Peyer's patch (tissue), 4 donors: ENCODE data around the gene SERPINB1. TPM values are rescaled to one million over a fixed set of nuclear protein-coding genes. Genes with fewer than 3 reads are reported as not detected.
"Not testable (repeated sequence)": the region's sequence is repeated elsewhere in the genome, so short reads cannot be mapped to it uniquely, and the experiment has no call there.

Experiments used
- DNase-seq, 3 donors: peaks; one replicate each; pipeline ENCODE4 v3.0.0-alpha.2; 2017 to 2019
- H3K27ac ChIP-seq, 4 donors: fragments of 200-600 bp; sonication (generic); one replicate each; pipeline ENCODE4 v1.5.1; 2016 to 2019
- H3K27me3 ChIP-seq, 2 donors: fragments of 200-600 bp; sonication (generic); one replicate each; pipeline ENCODE4 v1.5.1; 2019
- H3K36me3 ChIP-seq, 3 donors: fragments of 200-600 bp; sonication (generic); one replicate each; pipeline ENCODE4 v1.5.1; 2016 to 2019
- H3K4me1 ChIP-seq, 4 donors: fragments of 200-600 bp; sonication (generic); one replicate each; pipeline ENCODE4 v1.5.1; 2016 to 2019
- H3K4me3 ChIP-seq, 4 donors: fragments of 200-600 bp; sonication (generic); 1 replicate in 3 of 4; 2 replicates in 1 of 4; pipeline ENCODE4 v1.5.1; 2016 to 2019; ENCODE audit warnings: mild to moderate bottlenecking in 1 of 4
- H3K9me3 ChIP-seq, 4 donors: fragments of 200-600 bp; sonication (generic); one replicate each; pipeline ENCODE4 v1.5.1; 2016 to 2019; ENCODE audit warnings: mild to moderate bottlenecking in 1 of 4
- CTCF ChIP-seq, 6 experiments: fragments of 450-650 bp in 4 of 6; fragments of 200-600 bp in 2 of 6; sonication (generic) in 1 of 6; IDR thresholded peaks; one replicate each; pipeline ENCODE4 v1.5.1; 2017 to 2019; ENCODE audit warnings: antibody characterized with exemption in 6 of 6, mild to moderate bottlenecking in 3 of 6, moderate library complexity in 1 of 6
- POLR2A ChIP-seq, 2 donors: fragments of 450-650 bp; IDR thresholded peaks; one replicate each; pipeline ENCODE4 v1.5.1; 2017; ENCODE audit warnings: antibody characterized with exemption in 2 of 2, mild to moderate bottlenecking in 2 of 2, moderate library complexity in 2 of 2
- total RNA-seq, 4 donors: library from RNA; depleted of rRNA; stranded (reverse); fragments of >200 nt; gene quantifications; one replicate each; pipeline ENCODE4 v1.1.0, GENCODE V29; 2016

The SERPINB1 gene
- total RNA-seq, 4 donors from 2014 or later = 58.6 to 122 (median 86.4) TPM

DNA sequence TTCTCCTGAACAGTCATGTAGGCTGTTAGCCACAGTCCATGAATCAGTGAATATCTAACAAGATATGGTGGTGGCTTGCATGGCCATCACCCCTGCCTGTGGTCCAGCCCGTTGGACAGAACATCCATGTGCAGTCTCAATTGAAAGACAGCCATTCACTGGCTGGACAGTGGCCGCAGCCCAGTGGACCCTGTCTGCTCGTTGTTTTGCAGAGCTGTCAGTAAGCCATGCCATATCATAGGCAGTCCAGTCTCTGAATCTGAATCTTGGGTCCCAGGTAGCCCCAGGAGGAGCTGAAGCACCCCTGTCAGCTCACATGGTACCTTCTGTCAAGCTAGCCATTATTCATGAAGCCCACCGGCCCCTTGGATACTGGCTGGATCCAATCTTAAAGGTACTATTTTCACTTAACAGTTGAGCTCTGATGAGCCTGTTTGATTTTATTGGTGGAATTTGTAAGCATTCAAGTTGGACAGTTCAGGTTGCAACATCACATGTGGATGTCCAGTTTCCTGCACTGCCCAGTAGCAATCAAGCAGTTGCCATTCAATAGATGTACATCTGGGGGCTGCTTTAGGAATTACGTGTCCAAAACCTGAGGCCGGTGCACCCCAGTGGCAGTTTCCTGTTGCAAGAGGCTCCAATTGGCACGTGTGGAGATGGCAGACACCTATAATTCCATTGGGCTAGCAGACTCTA, 37.8 kb downstream of the SERPINB1 start:
- no peaks in the 10 kb centered on the region for H3K27me3 ChIP-seq
- H3K4me3 ChIP-seq = no peak overlapping the region
- DNase-seq = no peak
- H3K9me3 ChIP-seq = no peaks in the 10 kb centered on the region
- TF ChIP-seq POLR2A (IDR thresholded peaks at IDR 0.05) (no peak), CTCF (IDR thresholded peaks at IDR 0.05) (no peak)
- H3K27ac ChIP-seq = no peak overlapping the region
- H3K36me3 ChIP-seq = no peaks in the 10 kb centered on the region
- peaks cover 0 to 6% (median 0%) of the 10 kb centered on the region in 4 donors for H3K4me1 ChIP-seq

- H3K27me3 ChIP-seq = no peaks in the 10 kb centered on the region
- no peak overlapping the region for H3K27ac ChIP-seq
- H3K4me1 ChIP-seq = no peaks in the 10 kb centered on the region
- TF ChIP-seq POLR2A (IDR thresholded peaks at IDR 0.05) = no peak
- TF ChIP-seq CTCF (IDR thresholded peaks at IDR 0.05) = no peak
- H3K36me3 ChIP-seq = no peaks in the 10 kb centered on the region
- H3K9me3 ChIP-seq = no peaks in the 10 kb centered on the region
- no peak overlapping the region for H3K4me3 ChIP-seq
- no peak for DNase-seq
Observed at GRCh38 chr6:2802521-2803060, 39.1 kb downstream of the SERPINB1 start.

DNA sequence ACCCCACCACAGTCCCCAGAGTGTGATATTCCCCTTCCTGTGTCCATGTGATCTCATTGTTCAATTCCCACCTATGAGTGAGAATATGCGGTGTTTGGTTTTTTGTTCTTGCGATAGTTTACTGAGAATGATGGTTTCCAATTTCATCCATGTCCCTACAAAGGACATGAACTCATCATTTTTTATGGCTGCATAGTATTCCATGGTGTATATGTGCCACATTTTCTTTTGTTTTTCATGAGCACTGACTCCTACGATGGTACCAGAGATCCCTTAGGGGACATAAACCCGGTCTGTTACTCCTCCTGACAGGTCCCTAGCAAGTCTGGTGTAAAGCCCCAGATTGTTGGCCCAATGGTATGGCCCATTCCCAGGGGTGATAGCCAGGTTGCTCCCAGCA, 40.0 kb downstream of the SERPINB1 start:
- not testable (repeated sequence) for DNase-seq, H3K27ac ChIP-seq, H3K4me1 ChIP-seq, H3K27me3 ChIP-seq, H3K9me3 ChIP-seq, H3K36me3 ChIP-seq, H3K4me3 ChIP-seq

DNA sequence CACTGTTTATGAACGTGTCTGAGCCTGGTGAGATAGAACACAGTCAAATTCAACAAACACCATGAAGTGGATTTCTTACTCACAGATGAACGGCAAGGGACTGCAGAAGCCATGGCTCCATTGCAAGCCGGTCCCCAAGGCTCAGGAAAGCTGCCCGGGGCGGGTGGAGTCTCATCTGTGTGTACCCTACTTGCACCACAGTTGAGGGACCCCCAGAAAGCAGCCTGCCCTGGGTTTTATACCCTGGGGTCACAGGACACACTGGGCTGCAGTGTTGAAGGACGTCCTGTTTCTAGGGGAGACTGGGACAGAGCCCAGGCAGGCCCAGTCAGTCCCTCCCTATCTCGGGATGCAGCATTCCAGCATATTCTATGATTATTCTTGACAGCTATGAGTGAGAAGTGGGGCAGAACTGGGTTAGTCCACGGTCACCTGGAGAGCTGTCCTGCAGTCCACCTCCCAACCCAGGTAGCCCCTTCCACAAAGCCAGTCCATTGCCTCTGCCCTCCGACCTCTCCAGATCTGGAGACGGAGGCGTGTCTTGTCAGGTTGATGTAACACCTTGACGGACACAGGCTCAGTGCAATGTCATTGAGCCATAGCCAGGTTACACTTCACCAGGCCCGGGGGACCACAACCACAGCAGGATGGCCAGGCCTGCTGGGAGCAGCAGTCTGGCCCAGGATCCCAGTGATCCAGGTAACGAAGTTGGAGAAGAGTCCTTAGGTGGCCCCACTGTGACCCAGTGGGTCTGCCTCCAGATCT, 40.9 kb downstream of the SERPINB1 start:
- TF ChIP-seq POLR2A (IDR thresholded peaks at IDR 0.05) (no peak), CTCF (IDR thresholded peaks at IDR 0.05) (no peak)
- no peaks in the 10 kb centered on the region for H3K9me3 ChIP-seq
- no peaks in the 10 kb centered on the region for H3K36me3 ChIP-seq
- H3K27me3 ChIP-seq = no peaks in the 10 kb centered on the region
- no peak overlapping the region for H3K4me3 ChIP-seq
- no peaks in the 10 kb centered on the region for H3K4me1 ChIP-seq
- no peak for DNase-seq
- peak overlapping the region in 1 of 4 donors; percentile 5 for H3K27ac ChIP-seq

GRCh38 chr6:2799936-2800527, 41.6 kb downstream of the SERPINB1 start:
- peak overlapping the region in 1 of 4 donors; percentile 5 for H3K27ac ChIP-seq
- H3K27me3 ChIP-seq = no peaks in the 10 kb centered on the region
- no peaks in the 10 kb centered on the region for H3K9me3 ChIP-seq
- TF ChIP-seq POLR2A (IDR thresholded peaks at IDR 0.05) = no peak
- no peak for TF ChIP-seq CTCF (IDR thresholded peaks at IDR 0.05)
- H3K4me3 ChIP-seq = no peak overlapping the region
- H3K36me3 ChIP-seq = no peaks in the 10 kb centered on the region
- no peak for DNase-seq
- H3K4me1 ChIP-seq = no peaks in the 10 kb centered on the region
